Esophagus squamous epithelium (tissue), 4 donors: Measurements from ENCODE around the gene TRIM68.

Experiments used
- POLR2A ChIP-seq, 4 donors: fragments of 450-650 bp; IDR thresholded peaks; one replicate each; pipeline ENCODE4 v1.6.1; 2017; ENCODE audit warnings: antibody characterized with exemption in 4 of 4, mild to moderate bottlenecking in 4 of 4, moderate library complexity in 3 of 4
- TF ChIP-seq, protein P1 (sequence below), 6 experiments: fragments of 450-650 bp in 4 of 6; fragments of 200-600 bp in 2 of 6; sonication (generic) in 2 of 6; IDR thresholded peaks; one replicate each; pipeline ENCODE4 v1.5.1; 2016 to 2019; ENCODE audit warnings: antibody characterized with exemption in 6 of 6, mild to moderate bottlenecking in 4 of 6, moderate library complexity in 4 of 6

DNA sequence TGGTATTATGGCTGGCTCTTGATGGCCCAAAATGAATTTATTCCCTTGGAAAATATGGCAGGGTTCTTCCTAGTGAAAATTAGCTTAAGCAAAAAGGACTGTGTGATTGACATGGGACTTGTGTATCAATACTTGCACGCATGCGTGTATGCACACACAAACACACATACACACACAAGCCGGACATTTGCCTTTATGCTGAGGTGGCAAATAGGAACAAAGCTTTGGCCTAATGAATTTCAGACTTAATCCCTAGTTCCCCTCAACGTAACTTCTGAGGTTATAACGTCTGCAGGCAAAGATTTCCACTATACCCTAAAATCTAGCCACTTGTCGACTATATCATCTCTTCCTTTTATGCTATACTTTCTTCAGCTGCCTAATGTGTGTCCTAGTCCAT lies 29.4 kb downstream of the TRIM68 start:
- TF ChIP-seq, protein P1, sequence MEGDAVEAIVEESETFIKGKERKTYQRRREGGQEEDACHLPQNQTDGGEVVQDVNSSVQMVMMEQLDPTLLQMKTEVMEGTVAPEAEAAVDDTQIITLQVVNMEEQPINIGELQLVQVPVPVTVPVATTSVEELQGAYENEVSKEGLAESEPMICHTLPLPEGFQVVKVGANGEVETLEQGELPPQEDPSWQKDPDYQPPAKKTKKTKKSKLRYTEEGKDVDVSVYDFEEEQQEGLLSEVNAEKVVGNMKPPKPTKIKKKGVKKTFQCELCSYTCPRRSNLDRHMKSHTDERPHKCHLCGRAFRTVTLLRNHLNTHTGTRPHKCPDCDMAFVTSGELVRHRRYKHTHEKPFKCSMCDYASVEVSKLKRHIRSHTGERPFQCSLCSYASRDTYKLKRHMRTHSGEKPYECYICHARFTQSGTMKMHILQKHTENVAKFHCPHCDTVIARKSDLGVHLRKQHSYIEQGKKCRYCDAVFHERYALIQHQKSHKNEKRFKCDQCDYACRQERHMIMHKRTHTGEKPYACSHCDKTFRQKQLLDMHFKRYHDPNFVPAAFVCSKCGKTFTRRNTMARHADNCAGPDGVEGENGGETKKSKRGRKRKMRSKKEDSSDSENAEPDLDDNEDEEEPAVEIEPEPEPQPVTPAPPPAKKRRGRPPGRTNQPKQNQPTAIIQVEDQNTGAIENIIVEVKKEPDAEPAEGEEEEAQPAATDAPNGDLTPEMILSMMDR (IDR thresholded peaks at IDR 0.05): no peak
- TF ChIP-seq POLR2A (IDR thresholded peaks at IDR 0.05): no peak
